Central memory CD8-positive, alpha-beta T cell (primary cell): Measurements from ENCODE around the gene SOX13.

Experiments used
- ATAC-seq: fragments of 150-1000 bp; cut with Tn5 transposase; replicated peaks from 2 replicates; pipeline ENCODE4 v1.10.0; 2022; ENCODE audit warnings: mild to moderate bottlenecking, moderate FRiP score, moderate number of reproducible peaks; ENCODE audit not compliant: poor library complexity, severe bottlenecking; ENCODE audit errors: extremely low read depth
- DNase-seq, 2 donors: peaks; one replicate each; pipeline ENCODE4 v3.0.0; 2021; ENCODE audit warnings: low spot score in 2 of 2
- H3K27ac Mint-ChIP-seq: one replicate; pipeline ENCODE4 v1.8.0; 2022; ENCODE audit warnings: low read depth, mild to moderate bottlenecking, moderate library complexity, mixed read lengths
- H3K27me3 Mint-ChIP-seq: one replicate; pipeline ENCODE4 v1.8.0; 2022; ENCODE audit warnings: mixed read lengths
- H3K36me3 Mint-ChIP-seq: one replicate; pipeline ENCODE4 v1.8.0; 2022; ENCODE audit warnings: mild to moderate bottlenecking, moderate library complexity, mixed read lengths; ENCODE audit not compliant: insufficient read depth
- H3K4me1 Mint-ChIP-seq: one replicate; pipeline ENCODE4 v1.8.0; 2022; ENCODE audit warnings: mixed read lengths
- H3K4me3 Mint-ChIP-seq: one replicate; pipeline ENCODE4 v1.8.0; 2022; ENCODE audit warnings: mild to moderate bottlenecking, moderate library complexity, mixed read lengths
- H3K9me3 Mint-ChIP-seq: one replicate; pipeline ENCODE4 v1.8.0; 2022; ENCODE audit warnings: mixed read lengths

Gene SOX13

DNA sequence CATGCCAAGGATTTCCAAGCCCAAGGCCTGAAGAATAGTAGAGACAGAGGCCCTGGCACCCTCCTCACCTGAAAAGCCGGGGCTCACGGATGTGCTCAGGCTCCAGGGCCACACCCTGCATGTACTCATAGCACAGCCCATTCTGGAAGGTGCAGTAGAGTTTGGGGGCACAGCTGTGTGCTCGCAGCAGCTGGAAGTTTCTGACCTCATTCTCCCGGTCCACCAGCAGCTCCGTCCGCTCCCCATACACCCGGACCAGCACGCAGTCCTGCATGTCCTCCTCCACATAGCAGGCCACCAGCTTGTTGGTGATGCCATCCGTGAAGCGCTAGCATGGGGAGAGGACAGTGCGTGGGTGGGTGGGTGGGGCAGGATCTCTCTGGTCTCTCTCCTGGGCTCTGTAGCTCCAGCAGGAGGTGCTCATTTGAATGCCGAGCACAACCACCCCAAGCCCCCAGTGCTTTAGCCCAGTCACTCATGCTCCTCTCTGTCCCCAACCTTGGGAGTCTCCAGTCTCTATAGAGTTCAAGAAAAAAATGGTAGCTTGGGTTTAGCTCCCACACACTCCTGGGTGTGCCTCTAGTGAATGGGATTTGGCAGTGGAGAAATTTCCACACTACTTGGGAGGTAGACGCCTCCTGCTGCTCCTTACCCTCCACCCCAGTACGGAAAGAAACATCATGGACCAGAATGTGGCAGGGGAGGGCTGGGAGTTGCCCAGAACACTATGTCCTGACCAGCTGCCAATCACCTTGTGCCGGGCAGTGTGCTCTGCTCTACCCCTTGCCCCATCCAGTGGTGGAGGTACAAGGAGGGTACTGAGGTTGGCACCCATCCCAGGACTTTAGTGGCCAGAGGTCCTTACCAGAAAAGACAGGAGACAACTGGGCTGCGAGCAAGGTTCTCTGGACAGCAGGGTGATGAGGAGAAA lies 77.0 kb downstream of the SOX13 start:
- Mint-ChIP-seq H3K4me1 (peaks cover 6% of the 10 kb centered on the region), H3K9me3 (no peaks in the 10 kb centered on the region), H3K27me3 (peaks cover 14% of the 10 kb centered on the region), H3K4me3 (peak overlapping the region; percentile 72), H3K36me3 (peaks cover 4% of the 10 kb centered on the region), H3K27ac (peak overlapping the region; percentile 44)
- no peak for ATAC-seq
- no peak for DNase-seq

DNA sequence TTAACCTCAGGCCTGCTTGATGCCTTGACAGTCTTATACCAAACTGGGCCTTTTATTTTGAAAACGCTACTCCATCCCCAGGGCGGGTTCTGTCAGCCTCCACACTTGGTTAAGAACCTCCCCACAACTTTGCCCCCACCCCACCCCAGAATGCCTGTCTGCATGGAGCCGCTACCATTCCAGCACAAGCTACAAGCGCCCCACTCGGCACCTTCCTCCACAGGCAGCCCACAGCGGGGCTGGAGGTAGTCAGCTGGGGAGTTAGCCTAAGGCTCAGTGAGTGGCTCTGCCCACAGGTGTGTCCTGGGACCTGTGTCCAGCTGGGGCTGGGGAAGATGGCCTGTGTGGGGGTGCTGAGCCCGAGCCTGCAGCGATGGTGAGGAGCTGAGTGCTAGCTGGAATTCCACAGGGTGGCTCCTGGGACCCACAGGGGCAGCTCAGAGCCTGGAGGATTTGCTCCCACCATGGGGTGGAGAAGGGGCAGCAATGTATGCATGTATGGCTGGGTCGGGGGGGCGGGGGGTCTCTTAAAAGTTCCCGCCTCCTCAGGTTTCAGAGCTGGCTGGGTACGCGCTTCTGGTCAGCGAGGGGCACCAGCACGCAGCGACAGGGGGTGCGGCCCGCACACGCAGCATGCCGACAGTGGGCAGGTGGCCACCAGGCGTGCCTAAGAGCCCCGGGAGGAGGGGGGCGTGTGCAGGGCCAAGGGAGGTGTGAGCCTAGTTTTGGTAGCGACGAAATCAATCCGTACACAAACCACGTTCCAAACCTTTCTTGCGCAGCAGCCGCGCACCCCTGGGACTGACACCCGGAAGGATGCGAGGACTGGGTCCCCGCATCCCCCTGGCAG lies 78.0 kb downstream of the SOX13 start:
- ATAC-seq (peak; percentile 33), DNase-seq (no peak)
- peak overlapping the region; percentile 57 for H3K27ac Mint-ChIP-seq
- no peaks in the 10 kb centered on the region for H3K9me3 Mint-ChIP-seq
- peaks cover 22% of the 10 kb centered on the region for H3K27me3 Mint-ChIP-seq
- peaks cover 6% of the 10 kb centered on the region for H3K4me1 Mint-ChIP-seq
- H3K4me3 Mint-ChIP-seq: peak overlapping the region; percentile 72
- peaks cover 4% of the 10 kb centered on the region for H3K36me3 Mint-ChIP-seq

DNA sequence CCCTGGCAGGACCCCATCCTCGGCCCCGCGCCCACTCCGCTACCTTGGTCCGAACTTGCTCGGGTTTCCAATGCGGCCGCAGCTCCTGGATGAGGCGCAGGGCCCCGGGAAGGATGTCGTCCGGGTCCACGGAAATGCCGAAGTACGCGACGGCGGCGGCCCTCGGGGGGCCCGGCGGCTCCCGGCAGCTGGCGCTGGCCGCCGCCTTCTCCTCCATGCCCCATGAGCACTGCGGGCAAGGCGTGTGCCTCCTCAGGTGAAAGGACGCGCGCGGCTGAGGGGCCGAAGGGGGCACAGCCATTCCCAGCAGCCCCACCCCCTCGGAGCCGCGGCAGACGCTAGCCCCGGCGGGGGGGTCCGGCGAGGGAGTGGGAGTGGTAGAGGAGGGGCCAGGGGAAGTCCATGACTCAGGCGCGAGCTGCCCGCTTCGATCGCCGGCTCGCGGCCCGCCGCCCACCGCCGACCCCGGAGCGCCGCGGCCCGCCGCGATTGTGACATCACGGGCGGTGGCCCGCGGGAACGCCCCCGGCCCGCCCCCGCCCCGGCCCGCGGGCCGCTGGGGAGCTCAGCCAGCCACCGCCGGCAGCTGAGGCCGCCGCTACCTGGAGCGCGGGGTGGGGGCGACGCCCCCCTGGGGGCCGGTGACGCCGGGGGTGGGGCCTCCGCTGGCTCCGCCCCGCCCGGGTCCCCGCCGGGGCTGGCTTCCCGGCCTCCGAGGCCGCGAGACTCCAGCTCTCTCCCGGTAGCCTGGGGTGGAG lies 78.8 kb downstream of the SOX13 start, which contains the start of gene ETNK2:
Gene ETNK2, minus strand, starts transcription at position 493 of the 758 bp plus-strand sequence. Its CDS starts 192 bp downstream, at position 301.
- DNase-seq: peak; percentile 26 to 29
- H3K4me1 Mint-ChIP-seq: peaks cover 6% of the 10 kb centered on the region
- peak within 1 kb of the TSS; percentile 57 for H3K27ac Mint-ChIP-seq
- peak within 1 kb of the TSS; percentile 72 for H3K4me3 Mint-ChIP-seq
- H3K9me3 Mint-ChIP-seq: no peaks in the 10 kb centered on the region
- H3K36me3 Mint-ChIP-seq: peaks cover 2% of the 10 kb centered on the region
- peaks cover 30% of the 10 kb centered on the region for H3K27me3 Mint-ChIP-seq
- peak; percentile 61 for ATAC-seq

DNA sequence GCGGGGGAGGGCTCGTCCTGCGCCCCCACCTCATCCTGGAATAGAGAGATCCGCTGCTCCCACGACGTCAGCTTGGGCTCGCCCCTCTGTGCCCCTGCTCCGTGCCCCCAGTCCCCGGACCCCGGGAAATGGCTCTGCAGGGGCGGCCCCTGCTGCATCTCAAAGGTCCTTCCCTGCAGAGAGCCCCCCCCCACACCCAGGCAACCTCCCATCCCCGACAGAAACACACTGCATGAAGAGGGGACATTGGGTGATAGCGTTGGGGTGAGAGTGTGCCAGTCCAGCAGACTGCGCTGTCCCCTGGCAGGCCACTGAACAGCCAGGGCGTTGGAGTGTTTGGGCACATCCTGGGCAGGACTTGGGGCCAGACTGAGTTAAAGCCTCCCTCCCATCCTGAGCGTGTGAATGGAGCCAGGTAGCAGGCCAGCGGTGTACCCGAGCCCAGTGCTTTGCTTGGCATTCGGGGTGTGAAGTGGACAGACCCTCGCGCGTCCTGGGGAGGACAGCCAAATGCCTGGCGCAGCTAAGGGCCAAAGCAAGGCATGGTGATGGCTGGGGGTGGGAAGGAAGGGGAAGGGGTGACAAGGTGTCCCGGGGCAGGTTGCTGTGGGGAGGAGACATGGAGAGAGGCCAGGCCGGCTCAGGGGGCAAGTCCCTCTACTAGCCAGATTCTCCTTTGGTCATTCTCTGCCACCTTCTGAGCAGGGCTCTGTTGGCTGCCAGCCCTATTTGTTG lies 79.6 kb downstream of the SOX13 start:
- ATAC-seq: no peak
- DNase-seq: no peak
- peak overlapping the region; percentile 72 for H3K4me3 Mint-ChIP-seq
- no peaks in the 10 kb centered on the region for H3K9me3 Mint-ChIP-seq
- H3K27me3 Mint-ChIP-seq: peaks cover 34% of the 10 kb centered on the region
- peaks cover 6% of the 10 kb centered on the region for H3K4me1 Mint-ChIP-seq
- no peak overlapping the region for H3K27ac Mint-ChIP-seq
- peaks cover 5% of the 10 kb centered on the region for H3K36me3 Mint-ChIP-seq

DNA sequence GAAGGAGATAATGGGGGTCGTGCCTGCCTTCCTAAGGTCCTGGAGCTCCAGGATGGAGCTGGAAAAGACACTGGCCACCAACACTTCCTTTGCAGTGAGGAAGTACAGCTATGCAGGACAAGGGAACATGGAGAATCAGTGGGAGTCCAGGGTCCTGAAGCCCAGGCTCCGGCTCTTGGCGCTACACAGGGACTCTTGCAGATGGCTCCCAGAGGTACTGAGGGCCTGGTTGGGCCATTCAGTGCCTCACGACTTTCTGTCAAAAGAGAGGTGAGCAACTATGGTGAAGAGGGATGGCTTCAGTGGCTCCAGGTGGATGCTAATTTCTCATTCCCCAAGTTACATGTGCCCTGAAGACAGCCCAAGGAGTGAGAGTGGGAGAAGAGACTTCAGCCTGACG lies 80.8 kb downstream of the SOX13 start:
- Mint-ChIP-seq H3K4me1 (peaks cover 6% of the 10 kb centered on the region), H3K27ac (no peak overlapping the region), H3K27me3 (peaks cover 34% of the 10 kb centered on the region), H3K36me3 (peaks cover 5% of the 10 kb centered on the region), H3K4me3 (no peak overlapping the region), H3K9me3 (no peaks in the 10 kb centered on the region)
- DNase-seq: no peak
- ATAC-seq: no peak

DNA sequence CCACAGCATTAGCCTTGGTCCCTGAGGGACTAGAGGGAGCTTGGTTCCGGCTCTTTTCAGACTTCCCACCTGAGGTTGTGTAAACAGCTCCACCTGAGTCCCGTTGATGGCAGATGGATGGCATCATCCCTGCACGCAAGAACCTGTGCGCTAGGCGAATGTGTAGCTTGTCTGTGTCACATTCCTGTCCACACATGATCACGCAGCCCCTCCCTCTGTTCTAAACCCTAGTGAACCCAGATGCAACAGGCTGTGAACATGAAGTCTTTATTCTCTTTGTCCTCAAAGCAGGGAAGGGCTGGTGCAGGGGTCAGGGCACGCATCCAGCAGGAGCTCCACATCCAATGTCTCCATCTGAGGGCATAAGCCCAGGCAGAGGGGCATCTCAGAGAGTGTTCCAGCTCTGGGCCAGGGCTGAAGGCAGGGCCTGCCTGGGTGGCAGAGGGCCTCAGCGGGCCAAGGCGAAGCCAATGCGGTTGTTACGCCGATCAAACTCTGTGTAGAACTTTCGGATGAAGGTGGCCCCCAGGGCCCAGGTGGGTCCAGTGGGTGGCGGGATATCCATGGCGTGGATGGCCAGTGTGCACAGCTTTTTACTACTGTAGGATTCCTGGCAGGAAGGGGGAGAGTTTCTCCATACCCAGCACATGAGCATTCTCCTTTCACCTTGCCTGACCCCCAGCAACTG lies 81.8 kb downstream of the SOX13 start:
- Mint-ChIP-seq H3K36me3 (peaks cover 5% of the 10 kb centered on the region), H3K4me3 (no peak overlapping the region), H3K4me1 (peaks cover 6% of the 10 kb centered on the region), H3K27ac (no peak overlapping the region), H3K9me3 (no peaks in the 10 kb centered on the region), H3K27me3 (peaks cover 34% of the 10 kb centered on the region)
- DNase-seq (no peak), ATAC-seq (no peak)

DNA sequence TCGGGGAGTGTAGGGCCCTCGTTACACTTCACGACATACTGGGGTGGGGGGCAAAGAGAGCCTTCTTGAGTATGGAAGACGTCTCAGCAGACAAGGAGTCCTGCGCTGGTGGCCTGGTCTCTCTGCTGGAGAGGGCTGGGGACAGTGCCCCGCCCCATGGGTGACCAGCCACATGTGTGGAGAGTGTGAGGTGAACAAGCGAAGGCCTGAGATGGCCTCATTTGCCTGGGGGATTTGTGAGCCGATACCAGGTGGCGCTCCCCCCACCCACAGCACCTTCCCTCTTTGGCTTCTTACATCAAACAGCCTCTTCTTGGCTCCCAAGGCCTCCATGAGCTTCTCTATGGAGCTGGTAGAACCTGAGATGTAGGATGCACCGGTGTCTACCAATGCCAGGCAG lies 83.0 kb downstream of the SOX13 start:
- Mint-ChIP-seq H3K36me3 (peaks cover 3% of the 10 kb centered on the region), H3K9me3 (no peaks in the 10 kb centered on the region), H3K4me1 (no peaks in the 10 kb centered on the region), H3K27me3 (peaks cover 34% of the 10 kb centered on the region), H3K4me3 (no peak overlapping the region), H3K27ac (no peak overlapping the region)
- no peak for DNase-seq
- ATAC-seq: no peak

DNA sequence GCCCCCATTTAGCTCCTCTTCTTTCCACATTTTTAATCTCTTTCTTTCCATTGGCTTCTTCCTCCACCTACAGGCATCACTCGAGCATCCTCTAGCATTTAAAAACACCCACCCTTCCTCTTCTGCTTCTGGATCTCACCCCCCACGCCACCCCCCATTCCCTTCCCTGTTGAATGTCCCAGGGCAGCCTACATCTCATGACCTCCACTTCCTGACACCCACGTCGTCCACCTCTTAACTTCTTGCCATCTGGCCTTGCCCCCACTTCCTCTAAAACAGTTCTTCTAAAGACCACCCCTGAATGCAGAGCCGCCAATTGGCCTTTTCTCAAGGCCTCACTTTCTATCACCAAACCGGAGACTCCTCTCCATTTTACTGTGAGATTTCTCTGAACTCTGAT lies 85.0 kb downstream of the SOX13 start:
- Mint-ChIP-seq H3K27ac (no peak overlapping the region), H3K27me3 (peaks cover 39% of the 10 kb centered on the region), H3K4me1 (no peaks in the 10 kb centered on the region), H3K36me3 (peaks cover 3% of the 10 kb centered on the region), H3K4me3 (no peak overlapping the region), H3K9me3 (no peaks in the 10 kb centered on the region)
- no peak for DNase-seq
- ATAC-seq: no peak

DNA sequence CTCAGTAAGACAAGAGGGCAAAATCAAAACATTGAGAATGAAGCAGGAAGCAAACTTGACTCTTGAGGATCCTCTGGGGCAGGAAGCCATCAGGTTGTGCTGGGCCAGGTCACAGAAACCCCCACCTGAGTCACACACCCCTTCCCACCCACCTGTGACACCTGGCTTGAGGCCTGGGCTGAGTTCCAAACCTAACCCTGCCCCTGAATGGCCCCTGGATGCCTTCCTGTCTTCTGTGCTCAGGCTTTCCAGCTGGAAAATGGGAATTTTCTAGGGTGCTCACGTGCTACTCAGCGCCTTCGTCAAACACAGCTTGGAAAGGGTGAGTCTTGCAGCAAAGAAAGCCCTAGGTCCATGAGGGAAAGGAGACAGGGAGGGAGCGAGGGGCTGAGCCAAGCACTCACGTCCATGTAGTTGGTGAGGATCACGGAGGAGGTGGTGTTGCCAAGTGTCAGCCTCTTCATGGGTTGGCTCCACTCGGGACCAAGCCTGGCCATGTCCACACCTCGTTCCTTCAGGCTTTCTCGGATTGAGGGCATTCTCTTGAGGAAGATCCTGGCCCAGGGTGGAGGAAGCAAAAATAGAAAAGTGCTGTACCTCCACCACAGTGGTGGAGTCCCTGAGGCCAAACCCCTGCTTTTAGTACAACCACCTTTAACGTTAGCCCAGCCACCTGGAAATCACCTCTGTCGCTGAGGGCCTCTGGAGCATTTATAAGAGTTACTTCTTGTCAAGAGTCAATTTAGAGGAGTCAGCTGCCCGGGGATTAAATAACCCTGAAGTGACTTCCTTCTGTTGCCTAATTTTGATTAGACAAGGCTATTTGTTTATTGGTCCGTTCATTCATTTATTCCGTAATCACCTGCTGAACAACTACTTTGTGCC lies 88.9 kb downstream of the SOX13 start:
- DNase-seq: no peak
- H3K4me3 Mint-ChIP-seq: no peak overlapping the region
- no peaks in the 10 kb centered on the region for H3K9me3 Mint-ChIP-seq
- ATAC-seq: no peak
- H3K36me3 Mint-ChIP-seq: peaks cover 3% of the 10 kb centered on the region
- no peaks in the 10 kb centered on the region for H3K4me1 Mint-ChIP-seq
- H3K27ac Mint-ChIP-seq: no peak overlapping the region
- H3K27me3 Mint-ChIP-seq: peaks cover 48% of the 10 kb centered on the region

DNA sequence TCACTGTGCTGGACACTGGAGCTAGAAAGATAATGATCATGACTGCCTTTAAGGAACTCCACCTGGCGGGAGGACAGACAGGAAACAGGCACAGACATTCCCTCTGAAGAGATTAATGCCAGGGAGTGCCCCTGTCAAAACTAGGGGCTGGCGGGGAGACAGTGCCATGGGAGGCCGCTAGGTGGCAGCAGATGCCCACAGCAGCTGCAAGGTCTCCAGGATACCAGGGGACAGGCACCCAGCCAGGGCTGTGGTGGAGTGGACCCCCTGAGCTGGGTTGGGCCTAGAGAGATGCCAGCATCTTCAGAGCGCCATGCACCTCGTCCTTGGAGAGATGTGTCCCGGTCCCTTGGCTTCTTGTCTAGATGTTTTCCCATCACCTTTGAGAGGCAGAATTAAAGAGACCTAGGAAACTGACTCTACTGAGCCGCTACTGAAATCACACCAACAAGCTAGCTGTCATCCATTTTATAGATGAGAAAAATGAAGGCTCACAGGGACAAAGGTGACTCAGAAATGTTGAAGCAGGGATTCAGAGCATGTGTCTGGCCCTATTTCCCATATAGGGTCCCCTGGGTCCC lies 89.7 kb downstream of the SOX13 start:
- Mint-ChIP-seq H3K27ac (no peak overlapping the region), H3K36me3 (no peaks in the 10 kb centered on the region), H3K4me1 (no peaks in the 10 kb centered on the region), H3K27me3 (peaks cover 45% of the 10 kb centered on the region), H3K9me3 (peaks cover 5% of the 10 kb centered on the region), H3K4me3 (no peak overlapping the region)
- ATAC-seq (peak; percentile 80), DNase-seq (peak; percentile 59 to 77)
